ENCODE results near the gene ARMH1.
"Not testable (repeated sequence)": the region's sequence is repeated elsewhere in the genome, so short reads cannot be mapped to it uniquely, and the experiment has no call there.

Gene ARMH1

DNA sequence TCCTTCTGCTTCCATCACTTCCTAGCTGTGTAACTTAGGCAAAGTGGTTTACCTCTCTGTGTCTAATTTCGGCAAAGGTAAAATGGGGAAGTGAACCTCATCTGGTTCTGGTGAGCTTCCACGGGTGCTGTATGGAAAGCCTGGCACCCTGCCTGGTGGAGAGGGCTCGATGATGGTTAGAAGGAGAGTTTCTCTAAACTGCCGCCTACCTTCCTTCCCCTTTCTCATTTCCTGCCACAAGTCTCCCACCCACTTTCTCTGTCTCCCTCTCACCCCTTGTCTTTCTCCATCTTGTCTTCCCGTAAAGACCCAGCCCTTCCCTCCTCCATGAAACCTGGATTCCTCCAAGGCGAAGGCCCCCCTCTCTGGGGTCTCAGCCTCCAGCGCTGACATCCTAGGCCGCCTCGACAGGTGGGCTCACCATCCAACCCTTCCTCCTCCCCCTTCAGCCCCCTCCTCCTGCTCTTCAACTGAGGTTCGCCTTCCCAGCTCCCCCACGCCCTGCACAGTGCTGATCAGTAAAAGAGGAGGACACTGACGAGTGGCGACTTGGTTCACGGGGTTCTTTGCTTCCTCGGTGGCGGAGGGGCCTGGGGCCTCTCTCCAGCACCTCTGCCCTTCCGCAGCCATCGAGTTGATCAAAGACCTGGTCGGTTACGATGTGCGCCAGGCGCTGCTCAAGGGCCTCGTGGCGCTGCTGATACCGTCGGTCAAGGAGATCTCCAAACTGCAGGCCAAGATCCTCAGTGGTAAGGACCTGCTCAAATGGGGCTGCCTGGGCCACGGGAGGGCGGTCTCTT, 49.2 kb downstream of the ARMH1 start:
- DNase-seq: peak; percentile 54

DNA sequence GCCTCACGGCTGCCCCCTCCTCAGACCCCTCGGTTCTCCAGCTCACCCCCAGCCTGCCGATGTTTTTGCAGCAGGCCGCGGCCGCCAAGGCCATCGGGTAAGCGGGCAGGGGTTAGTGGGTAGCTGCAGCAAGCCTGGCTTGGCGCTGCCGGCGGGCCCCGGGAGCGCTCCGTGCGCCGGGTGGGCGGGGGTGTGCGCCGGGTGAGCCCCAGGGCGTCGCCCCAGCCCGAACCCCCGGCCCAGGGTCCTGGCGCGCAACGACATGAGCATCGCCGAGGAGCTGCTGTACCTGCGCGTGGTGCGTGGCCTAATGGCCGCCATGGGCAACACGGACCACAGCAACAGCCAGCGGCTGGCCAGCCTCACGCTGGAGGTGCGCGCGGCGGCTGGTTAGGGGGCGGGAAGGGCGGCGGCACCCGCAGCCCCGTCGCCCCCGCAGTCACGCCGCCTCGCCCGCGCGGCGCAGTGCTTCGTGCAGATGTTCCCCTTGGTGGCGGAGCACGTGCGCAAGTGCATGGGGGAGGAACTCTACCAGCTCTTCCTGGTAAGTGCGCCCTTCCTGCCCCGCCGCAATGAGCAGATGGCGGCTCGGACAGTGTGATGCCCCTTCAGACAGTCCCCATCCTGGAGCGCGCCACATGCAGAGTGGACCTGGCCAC, 49.9 kb downstream of the ARMH1 start:
- DNase-seq: no peak

DNA sequence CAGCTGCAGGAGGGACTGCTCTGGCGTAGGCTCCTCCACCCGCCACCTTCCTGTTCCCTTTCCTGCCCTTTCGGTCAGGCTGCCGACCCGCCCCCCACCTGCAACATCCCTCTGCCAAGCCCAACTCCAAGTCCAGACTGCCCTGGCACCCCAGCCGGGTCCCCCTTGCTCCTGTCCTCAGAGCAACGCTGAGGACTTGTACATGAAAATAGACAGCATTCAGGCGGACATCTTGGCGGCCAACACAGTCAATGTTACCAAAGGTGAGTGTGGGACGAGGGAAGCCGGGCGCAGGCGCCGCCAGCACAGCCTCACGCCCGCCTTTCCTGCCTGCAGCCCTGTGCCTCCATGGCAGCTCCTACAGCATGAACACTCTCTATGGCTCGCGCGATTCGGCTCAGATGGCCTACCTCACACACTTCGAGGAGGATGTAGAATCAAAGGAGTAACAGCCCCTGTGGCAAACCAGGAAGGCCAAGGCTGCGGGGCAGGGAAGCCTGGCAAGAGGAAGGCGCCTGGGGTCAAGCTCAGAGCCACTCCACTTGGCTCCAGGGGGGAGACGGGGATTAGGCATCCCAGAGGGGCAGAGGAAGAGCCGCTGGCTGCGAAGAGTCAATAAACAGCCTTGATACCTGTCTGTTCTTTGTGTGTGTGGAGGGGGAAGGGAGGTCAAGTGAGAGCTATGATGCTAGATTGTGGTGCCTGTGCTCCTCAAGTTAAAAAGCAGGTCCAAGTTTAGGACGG, 50.6 kb downstream of the ARMH1 start:
- no peak for DNase-seq

DNA sequence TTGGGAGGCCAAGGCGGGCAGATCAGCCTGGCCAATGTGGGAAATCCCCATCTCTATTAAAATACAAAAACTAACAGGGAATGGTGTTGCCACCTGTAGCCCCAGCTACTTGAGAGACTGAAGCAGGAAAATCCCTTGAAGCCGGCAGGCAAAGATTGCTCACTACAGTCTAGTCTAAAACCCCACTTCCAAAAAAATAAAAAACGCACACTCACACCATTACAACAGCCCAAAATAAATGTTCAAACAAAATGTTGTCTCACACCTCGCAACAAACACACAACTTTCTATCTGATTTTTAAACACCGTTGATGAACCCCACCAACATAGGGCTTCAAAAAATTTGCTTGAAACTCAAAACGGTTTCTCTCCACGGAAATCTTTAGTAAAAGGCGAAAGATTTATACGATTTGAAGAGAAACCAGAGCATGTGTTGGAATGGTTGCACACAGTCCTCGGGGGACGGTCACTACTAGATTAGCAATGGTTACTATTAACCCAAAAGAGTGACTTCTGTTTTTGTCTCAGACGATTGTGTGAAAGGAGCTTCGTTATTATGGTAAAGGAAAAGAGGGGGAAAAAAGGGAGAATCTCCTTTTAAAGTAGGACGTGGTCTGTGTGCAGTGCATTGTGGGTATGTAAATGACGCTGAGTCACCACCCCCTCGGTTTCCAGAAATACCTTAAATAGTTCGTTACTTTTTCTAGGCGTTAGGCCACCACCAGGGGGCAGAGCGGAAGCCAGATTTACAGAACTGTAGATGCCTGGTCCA, 56.4 kb downstream of the ARMH1 start, which contains the start of gene RNU5D-1:
RNU5D-1 (minus strand) TSS at position 430 of the 772 bp plus-strand sequence.
- DNase-seq: peak; percentile 95

DNA sequence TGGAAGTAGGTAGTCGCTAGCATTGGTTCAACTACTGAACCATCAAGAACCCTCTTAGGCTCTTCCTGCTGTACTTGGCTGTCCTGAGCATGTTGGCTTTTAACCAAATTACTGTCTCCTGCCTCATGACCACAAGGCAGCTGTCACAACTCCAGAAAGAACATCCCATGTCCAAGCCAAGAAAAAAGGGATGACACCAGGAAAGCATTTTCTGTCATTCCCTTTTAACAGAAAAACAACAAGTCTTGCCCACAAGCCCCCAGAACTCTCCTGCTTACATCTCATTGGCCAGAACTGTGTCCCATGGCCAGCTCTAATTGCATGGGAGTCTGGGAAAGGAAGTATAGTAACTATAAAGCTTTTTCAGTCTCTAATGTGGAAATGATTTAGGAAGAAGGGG, 58.9 kb downstream of the ARMH1 start:
- no peak for DNase-seq

DNA sequence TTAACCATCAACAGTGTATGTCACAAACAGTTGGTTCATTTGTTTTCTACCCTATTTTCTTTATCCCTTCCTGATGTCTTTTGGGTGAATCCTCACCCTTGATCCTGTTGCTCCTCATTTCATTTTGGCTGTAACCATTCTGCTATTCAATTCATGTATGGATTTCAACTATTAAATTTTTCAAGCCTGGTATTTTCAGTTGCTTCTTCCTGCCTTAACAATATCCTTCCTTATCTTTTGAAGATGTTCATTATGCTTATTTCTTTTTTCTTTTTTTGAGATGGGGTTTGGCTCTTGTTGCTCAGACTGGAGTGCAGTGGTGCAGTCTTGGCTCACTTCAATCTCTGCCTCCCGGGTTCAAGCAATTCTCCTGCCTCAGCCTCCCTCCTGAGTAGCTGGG, 59.3 kb downstream of the ARMH1 start:
- DNase-seq: no peak

DNA sequence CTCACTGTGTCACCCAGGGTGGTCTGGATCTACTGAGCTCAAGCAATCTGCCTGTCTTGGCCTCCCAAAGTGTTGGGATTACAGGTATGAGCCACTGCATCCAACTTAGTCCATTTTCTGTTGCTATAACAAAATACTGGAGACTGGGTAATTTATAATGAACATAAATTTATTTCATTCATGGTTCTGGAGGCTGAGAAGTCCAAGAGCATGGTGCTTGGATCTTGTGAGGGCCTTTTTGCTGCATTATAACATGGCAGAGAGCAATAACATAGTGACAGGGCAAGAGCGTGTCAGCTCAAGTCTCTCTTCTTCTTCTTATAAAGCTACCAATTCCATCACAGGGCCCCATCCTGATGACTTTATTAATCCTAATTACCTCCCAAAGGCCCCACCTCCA, 61.5 kb downstream of the ARMH1 start:
- no peak for DNase-seq

DNA sequence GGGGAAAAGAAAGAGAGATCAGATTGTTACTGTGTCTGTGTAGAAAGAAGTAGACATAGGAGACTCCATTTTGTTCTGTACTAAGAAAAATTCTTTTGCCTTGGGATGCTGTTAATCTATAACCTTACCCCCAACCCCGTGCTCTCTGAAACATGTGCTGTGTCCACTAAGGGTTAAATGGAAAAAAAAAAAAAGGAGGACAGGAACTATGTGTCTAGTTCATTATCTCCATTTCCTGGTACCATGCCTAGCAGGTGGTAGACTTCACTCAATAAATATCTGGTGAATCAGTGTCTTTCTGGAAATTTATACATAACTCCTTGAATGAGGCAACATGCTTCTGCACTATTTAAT, 64.4 kb downstream of the ARMH1 start:
- not testable (repeated sequence) for DNase-seq

DNA sequence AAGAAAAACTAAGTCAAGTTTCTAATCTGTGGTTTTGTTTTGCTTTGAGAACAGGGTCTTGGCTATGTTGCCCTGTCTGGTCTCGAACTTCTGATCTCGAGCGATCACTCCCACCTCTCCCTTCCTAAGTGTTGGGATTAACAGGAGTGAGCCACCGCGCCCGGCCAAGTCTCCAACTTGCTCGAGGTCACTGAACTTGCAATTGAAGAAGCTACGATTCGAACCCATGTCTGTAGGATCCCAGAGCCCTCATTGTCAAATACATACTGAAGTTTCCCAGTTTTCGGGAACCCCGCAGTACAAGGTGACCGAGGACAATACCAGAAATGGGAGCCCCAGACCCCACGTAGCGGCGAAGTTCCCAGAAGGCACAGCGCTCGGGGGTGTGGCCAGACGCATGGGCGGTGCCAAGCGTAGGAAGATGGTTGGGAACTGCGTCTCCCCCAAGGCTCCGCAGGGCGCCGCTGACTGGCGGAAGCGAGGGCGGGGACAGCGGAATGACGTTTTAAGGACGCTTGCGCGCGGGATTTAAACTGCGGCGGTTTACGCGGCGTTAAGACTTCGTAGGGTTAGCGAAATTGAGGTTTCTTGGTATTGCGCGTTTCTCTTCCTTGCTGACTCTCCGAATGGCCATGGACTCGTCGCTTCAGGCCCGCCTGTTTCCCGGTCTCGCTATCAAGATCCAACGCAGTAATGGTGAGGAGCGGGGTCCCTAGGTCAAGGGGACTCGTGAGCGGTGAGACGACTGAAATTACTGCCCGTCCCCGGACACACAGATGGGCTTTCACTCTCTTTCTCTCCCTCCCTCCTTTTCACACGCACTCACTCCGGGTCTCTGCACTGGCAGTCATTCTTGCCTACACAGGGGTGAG, 65.0 kb downstream of the ARMH1 start, which contains the start of gene KIF2C:
KIF2C (plus strand) TSS at position 531 of the 872 bp plus-strand sequence; CDS start at position 627, 96 bp downstream.
- DNase-seq: peak; percentile 99

DNA sequence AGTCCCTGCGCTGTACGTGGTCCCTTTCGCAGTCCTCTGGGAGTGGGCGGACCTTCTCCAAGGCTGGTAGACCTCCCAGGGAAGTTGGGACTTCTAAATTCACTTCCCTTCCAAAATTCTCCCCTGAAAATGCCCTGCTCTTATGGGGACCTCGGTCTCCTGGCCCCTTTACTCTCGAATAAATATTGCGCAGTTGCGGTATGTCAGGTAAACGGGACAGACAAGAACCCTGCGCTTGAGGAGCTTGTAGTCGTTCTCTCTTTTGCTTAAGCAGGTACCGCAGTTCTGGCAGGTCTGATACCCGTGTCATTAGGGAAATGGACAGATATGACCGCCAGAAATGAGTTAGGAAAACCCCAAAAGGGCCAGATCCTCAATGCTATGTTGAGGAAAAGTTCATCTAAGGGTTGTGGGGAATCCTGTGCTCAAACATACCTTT, 65.7 kb downstream of the ARMH1 start:
- no peak for DNase-seq

DNA sequence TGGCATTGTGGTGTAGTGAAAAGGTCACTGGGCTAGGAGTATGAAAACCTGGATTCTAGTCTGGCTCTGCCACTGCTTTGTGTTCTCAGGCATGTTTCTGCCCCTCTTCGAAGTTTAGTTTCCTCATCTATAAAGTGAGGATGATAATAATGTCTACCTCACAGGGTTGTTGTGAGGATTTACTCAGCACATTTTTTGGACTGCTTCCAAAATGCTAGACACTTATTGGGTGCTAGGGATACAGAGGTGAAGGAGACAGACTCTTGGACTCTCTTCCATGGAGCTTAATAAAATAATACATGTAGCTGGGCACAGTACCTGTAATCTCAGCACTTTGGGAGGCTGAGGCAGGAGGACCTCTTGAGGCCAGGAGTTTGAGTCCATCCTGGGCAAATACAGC, 68.7 kb downstream of the ARMH1 start:
- no peak for DNase-seq

DNA sequence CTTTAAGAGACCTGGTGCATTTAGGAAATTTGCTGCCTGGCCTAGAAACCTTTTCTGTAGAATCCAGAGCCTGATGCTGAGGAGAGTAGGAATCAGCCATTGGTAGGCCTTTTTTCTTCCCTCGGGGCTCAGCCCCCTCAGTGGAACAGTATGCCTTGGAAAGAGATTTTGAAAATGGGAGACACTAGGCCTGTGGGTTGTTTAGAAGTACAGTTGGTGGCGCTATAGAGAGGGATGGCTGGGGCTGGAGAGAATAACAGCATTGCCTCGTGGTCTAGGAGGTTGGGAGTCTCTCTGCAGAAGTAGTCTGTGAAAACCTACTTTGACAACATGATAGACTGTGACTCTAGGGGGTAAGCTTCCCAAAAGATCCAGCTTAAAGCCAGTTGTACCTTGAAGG, 73.4 kb downstream of the ARMH1 start:
- no peak for DNase-seq

DNA sequence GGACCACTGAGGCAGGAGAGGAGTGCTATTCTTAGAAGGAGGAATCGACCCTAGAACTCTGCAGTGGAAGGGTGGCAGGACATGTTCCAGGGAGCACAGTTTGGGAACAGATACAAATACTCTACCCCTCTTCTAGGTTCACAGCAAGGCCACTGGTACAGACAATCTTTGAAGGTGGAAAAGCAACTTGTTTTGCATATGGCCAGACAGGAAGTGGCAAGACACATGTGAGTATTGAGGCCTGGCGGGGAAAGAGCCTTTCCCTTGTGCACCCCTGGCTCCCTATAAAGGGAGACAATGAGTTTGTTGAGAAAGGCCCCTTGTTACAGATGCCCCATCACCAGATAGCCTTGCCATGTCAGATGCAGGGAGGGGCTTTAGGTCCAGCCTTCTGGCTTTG, 82.9 kb downstream of the ARMH1 start:
- DNase-seq: no peak

DNA sequence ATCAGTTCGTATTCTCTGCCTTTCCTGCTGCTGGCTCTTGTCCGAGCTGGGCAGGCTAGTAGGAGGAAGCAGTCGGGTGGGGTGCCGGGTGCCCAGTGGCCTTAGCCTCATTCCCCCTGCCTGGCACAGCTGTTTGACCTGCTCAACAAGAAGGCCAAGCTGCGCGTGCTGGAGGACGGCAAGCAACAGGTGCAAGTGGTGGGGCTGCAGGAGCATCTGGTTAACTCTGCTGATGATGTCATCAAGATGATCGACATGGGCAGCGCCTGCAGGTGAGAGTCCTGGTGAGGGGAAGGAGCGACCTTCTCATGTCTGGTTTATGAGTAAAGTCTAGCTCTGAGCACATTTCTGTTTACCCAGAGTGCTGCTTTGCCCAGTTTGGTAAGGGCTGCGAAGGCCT, 84.6 kb downstream of the ARMH1 start:
- no peak for DNase-seq

DNA sequence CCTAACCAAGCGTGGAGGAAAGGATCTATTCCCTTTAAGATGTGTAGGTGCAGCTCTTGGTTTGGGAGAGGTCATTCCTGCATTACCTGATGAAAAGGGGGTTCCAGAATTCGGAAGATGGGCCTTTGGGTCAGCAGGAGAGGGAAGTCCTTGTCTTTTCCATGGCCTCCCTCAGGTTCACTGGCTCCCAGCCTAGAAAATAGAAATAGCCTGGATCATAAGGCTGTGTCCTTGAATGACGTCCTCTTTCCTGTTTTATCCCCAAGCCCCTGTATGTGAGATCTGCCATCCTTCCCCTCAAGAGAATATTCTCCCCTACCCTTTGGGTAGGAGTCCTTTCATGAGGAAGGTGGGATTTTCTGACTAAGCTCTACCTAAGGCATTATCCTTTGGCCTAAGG, 86.4 kb downstream of the ARMH1 start:
- no peak for DNase-seq

DNA sequence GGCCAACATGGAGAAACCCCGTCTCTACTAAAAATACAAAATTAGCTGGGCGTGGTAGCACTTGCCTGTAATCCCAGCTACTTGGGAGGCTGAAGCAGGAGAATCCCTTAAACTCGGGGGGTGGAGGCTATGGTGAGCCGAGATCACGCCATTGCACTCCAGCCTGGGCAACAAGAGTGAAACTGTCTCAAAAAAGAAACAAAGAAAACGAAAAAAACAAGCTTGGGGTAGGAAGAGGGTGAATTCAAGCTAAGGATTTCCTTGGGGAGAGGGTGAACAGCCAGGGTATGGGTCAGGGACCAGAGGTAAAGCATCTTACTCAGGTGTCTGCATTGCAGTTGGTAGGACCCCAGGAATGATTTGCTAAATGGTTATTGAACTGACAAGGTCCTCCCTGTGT, 91.9 kb downstream of the ARMH1 start:
- DNase-seq: not testable (repeated sequence)

All from activated naive CD4-positive, alpha-beta T cell treated with anti-CD3 and anti-CD28 coated beads, Interleukin-2, amount 50 U/mL, for 16 hours (primary cell).